HEK293 (cell line): Measurements from ENCODE around the gene TMTC1.

ENCODE experiments used
- OSR2 ChIP-seq: fragments of 450-650 bp; formaldehyde crosslinking; IDR thresholded peaks from 2 replicates; pipeline ENCODE4 v1.5.1; 2016; ENCODE audit warnings: missing biosample characterization, missing genetic modification characterization
- REPIN1 ChIP-seq: fragments of 450-650 bp; formaldehyde crosslinking; IDR thresholded peaks from 2 replicates; pipeline ENCODE4 v1.5.1; 2017; ENCODE audit warnings: missing biosample characterization, missing genetic modification characterization, low read depth
- TRIM28 ChIP-seq: IDR thresholded peaks from 2 replicates; pipeline ENCODE4 v1.6.1; 2011; ENCODE audit warnings: low read length, control low read depth, borderline replicate concordance
- ZBTB21 ChIP-seq: fragments of 450-650 bp; formaldehyde crosslinking; IDR thresholded peaks from 2 replicates; pipeline ENCODE4 v1.5.1; 2017; ENCODE audit warnings: missing biosample characterization, missing genetic modification characterization
- ZBTB7A ChIP-seq: fragments of 450-650 bp; formaldehyde crosslinking; IDR thresholded peaks from 2 replicates; pipeline ENCODE4 v1.5.1; 2016; ENCODE audit warnings: low read depth, missing biosample characterization, missing genetic modification characterization
- ZFHX2 ChIP-seq: fragments of 450-650 bp; formaldehyde crosslinking; conservative IDR thresholded peaks from 2 replicates; pipeline ENCODE4 v1.5.1; 2016; ENCODE audit warnings: missing biosample characterization, missing genetic modification characterization
- ZNF169 ChIP-seq: fragments of 450-650 bp; formaldehyde crosslinking; IDR thresholded peaks from 2 replicates; pipeline ENCODE4 v1.5.1; 2016; ENCODE audit warnings: missing biosample characterization, missing genetic modification characterization
- ZNF23 ChIP-seq: fragments of 450-650 bp; formaldehyde crosslinking; IDR thresholded peaks from 2 replicates; pipeline ENCODE4 v1.5.1; 2016; ENCODE audit warnings: missing biosample characterization, missing genetic modification characterization, borderline replicate concordance
- ZNF274 ChIP-seq, 2 experiments: fragments of 200-500 bp in 1 of 2; fragments of 450-650 bp in 1 of 2; sonication (Bioruptor generic) in 1 of 2; formaldehyde crosslinking in 1 of 2; IDR thresholded peaks; 2 replicates each; pipeline versions ENCODE4 v1.5.1 to v1.6.1; 2014 to 2016; ENCODE audit warnings: borderline replicate concordance in 1 of 2, inconsistent platforms in 1 of 2, low read length in 1 of 2, missing biosample characterization in 1 of 2, missing genetic modification characterization in 1 of 2
- ZNF48 ChIP-seq: fragments of 450-650 bp; formaldehyde crosslinking; IDR thresholded peaks from 2 replicates; pipeline ENCODE4 v1.5.1; 2016; ENCODE audit warnings: missing biosample characterization, missing genetic modification characterization
- ZNF596 ChIP-seq: fragments of 450-650 bp; IDR thresholded peaks from 2 replicates; pipeline ENCODE4 v1.5.0; 2018; ENCODE audit warnings: missing biosample characterization, mild to moderate bottlenecking, missing genetic modification characterization, moderate library complexity
- TF ChIP-seq, protein P1 (sequence below): fragments of 450-650 bp; formaldehyde crosslinking; IDR thresholded peaks from 2 replicates; pipeline ENCODE4 v1.5.1; 2016; ENCODE audit warnings: missing biosample characterization, missing genetic modification characterization
- TF ChIP-seq, protein P2 (sequence below): fragments of 450-650 bp; formaldehyde crosslinking; IDR thresholded peaks from 2 replicates; pipeline ENCODE4 v1.5.1; 2016; ENCODE audit warnings: missing biosample characterization, missing genetic modification characterization
- TF ChIP-seq, protein P3 (sequence below): fragments of 450-650 bp; formaldehyde crosslinking; IDR thresholded peaks from 2 replicates; pipeline ENCODE4 v1.5.1; 2016; ENCODE audit warnings: missing biosample characterization, missing genetic modification characterization

DNA sequence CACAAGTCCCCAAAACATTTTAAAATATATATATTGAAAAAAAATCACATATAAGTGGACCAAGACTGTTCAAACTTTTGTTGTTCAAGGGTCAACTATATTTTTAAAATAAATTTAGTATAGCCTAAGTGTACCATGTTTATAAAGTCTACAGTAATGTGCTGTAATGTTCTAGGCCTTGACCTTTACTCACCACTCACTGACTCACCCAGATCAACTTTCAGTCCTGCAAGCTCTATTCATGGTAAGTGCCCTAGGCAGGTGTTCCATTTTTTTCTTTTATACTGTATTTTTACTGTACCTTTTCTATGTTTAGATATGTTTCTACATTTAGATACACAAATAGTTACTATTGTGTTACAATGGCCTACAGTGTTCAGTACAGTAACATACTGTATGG lies 23.4 kb upstream of the TMTC1 start:
- no peak for TF ChIP-seq ZNF274 (IDR thresholded peaks at IDR 0.05; ENCODE audit: low read length)
- TF ChIP-seq ZNF274 (tag by site-specific recombination; IDR thresholded peaks at IDR 0.05; ENCODE audit: borderline replicate concordance): no peak
- TF ChIP-seq, protein P1, sequence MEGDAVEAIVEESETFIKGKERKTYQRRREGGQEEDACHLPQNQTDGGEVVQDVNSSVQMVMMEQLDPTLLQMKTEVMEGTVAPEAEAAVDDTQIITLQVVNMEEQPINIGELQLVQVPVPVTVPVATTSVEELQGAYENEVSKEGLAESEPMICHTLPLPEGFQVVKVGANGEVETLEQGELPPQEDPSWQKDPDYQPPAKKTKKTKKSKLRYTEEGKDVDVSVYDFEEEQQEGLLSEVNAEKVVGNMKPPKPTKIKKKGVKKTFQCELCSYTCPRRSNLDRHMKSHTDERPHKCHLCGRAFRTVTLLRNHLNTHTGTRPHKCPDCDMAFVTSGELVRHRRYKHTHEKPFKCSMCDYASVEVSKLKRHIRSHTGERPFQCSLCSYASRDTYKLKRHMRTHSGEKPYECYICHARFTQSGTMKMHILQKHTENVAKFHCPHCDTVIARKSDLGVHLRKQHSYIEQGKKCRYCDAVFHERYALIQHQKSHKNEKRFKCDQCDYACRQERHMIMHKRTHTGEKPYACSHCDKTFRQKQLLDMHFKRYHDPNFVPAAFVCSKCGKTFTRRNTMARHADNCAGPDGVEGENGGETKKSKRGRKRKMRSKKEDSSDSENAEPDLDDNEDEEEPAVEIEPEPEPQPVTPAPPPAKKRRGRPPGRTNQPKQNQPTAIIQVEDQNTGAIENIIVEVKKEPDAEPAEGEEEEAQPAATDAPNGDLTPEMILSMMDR (tag by site-specific recombination): no peak
- TF ChIP-seq, protein P2, sequence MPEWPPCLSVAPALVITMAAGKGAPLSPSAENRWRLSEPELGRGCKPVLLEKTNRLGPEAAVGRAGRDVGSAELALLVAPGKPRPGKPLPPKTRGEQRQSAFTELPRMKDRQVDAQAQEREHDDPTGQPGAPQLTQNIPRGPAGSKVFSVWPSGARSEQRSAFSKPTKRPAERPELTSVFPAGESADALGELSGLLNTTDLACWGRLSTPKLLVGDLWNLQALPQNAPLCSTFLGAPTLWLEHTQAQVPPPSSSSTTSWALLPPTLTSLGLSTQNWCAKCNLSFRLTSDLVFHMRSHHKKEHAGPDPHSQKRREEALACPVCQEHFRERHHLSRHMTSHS (tag by site-specific recombination): no peak
- no peak for TF ChIP-seq ZBTB21 (tag by site-specific recombination)
- TF ChIP-seq, protein P3, sequence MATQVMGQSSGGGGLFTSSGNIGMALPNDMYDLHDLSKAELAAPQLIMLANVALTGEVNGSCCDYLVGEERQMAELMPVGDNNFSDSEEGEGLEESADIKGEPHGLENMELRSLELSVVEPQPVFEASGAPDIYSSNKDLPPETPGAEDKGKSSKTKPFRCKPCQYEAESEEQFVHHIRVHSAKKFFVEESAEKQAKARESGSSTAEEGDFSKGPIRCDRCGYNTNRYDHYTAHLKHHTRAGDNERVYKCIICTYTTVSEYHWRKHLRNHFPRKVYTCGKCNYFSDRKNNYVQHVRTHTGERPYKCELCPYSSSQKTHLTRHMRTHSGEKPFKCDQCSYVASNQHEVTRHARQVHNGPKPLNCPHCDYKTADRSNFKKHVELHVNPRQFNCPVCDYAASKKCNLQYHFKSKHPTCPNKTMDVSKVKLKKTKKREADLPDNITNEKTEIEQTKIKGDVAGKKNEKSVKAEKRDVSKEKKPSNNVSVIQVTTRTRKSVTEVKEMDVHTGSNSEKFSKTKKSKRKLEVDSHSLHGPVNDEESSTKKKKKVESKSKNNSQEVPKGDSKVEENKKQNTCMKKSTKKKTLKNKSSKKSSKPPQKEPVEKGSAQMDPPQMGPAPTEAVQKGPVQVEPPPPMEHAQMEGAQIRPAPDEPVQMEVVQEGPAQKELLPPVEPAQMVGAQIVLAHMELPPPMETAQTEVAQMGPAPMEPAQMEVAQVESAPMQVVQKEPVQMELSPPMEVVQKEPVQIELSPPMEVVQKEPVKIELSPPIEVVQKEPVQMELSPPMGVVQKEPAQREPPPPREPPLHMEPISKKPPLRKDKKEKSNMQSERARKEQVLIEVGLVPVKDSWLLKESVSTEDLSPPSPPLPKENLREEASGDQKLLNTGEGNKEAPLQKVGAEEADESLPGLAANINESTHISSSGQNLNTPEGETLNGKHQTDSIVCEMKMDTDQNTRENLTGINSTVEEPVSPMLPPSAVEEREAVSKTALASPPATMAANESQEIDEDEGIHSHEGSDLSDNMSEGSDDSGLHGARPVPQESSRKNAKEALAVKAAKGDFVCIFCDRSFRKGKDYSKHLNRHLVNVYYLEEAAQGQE (tag by site-specific recombination): no peak
- no peak for TF ChIP-seq ZNF169 (tag by site-specific recombination)
- TF ChIP-seq TRIM28: no peak
- no peak for TF ChIP-seq ZNF23 (tag by site-specific recombination)
- no peak for TF ChIP-seq ZNF48 (tag by site-specific recombination)
- TF ChIP-seq REPIN1 (tag by site-specific recombination): no peak
- no peak for TF ChIP-seq ZBTB7A (tag by site-specific recombination)
- no peak for TF ChIP-seq OSR2 (tag by site-specific recombination)
- TF ChIP-seq ZFHX2 (tag by site-specific recombination): no peak
- no peak for TF ChIP-seq ZNF596 (tag by site-specific recombination)
